Gastrocnemius medialis (tissue), 4 donors: Measurements from ENCODE around the gene PRKD2.

Source experiments
- POLR2A ChIP-seq, 2 donors: fragments of 450-650 bp; IDR thresholded peaks; one replicate each; pipeline ENCODE4 v1.6.1; 2017; ENCODE audit warnings: antibody characterized with exemption in 2 of 2, mild to moderate bottlenecking in 2 of 2, moderate library complexity in 2 of 2
- TF ChIP-seq, protein P1 (sequence below), 5 experiments: fragments of 450-650 bp in 3 of 5; fragments of 200-600 bp in 2 of 5; sonication (generic) in 2 of 5; IDR thresholded peaks in 4 of 5; conservative IDR thresholded peaks in 1 of 5; 1 replicate in 4 of 5; 2 replicates in 1 of 5; pipeline ENCODE4 v1.5.1; 2016 to 2019; ENCODE audit warnings: antibody characterized with exemption in 5 of 5, mild to moderate bottlenecking in 3 of 5, moderate library complexity in 3 of 5

DNA sequence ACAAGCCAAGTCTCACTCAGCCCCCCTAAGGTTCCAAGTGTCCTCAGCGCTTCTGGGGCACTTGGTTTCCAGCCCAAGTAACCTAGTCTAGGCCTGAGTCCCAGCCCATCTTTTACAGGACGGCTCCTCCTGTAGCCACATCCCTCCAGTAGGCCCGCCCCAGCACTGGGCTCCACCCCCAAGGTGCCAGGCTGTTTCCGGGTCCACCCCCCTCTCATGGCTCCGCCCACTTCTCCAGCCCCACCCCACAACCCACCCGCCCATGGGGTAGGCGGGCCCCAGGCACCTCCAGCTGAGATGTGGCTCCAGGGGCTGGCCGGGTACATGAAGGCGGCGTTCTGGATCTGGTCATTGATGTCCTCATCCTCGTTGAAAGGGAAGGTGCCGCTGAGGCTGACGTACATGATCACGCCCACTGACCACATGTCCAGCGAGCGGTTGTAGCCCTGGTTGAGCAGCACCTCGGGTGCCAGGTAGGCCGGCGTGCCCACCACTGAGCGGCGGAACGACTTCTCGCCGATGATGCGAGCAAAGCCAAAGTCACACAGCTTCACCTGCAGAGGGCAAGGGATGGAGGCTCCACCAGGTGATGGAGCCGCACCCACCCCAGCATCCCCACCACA lies 38.7 kb downstream of the PRKD2 start:
- TF ChIP-seq POLR2A (IDR thresholded peaks at IDR 0.05) = no peak
- TF ChIP-seq, protein P1, sequence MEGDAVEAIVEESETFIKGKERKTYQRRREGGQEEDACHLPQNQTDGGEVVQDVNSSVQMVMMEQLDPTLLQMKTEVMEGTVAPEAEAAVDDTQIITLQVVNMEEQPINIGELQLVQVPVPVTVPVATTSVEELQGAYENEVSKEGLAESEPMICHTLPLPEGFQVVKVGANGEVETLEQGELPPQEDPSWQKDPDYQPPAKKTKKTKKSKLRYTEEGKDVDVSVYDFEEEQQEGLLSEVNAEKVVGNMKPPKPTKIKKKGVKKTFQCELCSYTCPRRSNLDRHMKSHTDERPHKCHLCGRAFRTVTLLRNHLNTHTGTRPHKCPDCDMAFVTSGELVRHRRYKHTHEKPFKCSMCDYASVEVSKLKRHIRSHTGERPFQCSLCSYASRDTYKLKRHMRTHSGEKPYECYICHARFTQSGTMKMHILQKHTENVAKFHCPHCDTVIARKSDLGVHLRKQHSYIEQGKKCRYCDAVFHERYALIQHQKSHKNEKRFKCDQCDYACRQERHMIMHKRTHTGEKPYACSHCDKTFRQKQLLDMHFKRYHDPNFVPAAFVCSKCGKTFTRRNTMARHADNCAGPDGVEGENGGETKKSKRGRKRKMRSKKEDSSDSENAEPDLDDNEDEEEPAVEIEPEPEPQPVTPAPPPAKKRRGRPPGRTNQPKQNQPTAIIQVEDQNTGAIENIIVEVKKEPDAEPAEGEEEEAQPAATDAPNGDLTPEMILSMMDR (IDR thresholded peaks at IDR 0.05 in 4 of 5, conservative IDR thresholded peaks at IDR 0.05 in 1 of 5) = no peak
